Activated naive CD4-positive, alpha-beta T cell treated with Interleukin-2 at 50 U/mL for 16 hours (primary cell): Measurements from ENCODE around the gene PRCP.

ENCODE experiments used
- DNase-seq: peaks from one replicate; pipeline ENCODE4 v3.0.0-alpha.2; 2020

PRCP gene

DNA sequence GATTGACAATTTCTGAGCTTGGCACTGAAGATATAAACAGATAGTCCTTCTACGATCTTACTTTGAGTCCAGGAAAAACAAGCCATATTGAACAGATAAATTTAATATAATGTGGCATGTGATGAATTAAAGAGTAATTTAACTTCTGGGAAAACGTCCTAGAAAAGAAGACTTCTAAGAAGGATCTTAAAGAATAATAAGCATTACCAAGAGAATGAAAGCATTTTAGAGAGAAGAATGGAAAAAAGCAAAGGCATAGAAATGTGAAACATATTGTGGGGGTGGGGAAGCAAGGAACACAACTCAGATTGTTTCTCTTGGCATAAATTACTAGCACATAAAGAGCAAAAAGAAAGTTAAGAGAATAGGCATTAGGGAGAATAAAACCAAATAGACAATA lies 6.7 kb upstream of the PRCP start:
- no peak for DNase-seq

DNA sequence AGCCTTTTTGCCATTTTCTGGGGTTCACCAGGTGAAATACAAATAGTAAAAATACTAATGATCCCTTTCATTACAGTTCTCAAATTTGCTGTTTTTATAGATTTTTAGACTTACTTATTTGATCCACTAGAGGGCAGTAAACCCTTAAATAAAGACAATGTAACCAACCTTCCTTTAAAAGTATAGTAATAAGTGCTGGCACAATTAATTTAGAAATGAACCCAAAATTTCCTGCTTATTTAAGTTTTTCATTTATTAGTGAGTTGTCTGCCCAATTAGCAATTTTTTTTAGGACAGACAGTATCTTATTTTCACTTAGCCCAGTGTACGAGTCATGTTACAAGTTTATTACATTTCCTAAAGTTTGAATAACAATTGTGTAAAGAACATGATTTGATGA lies 6.0 kb upstream of the PRCP start:
- no peak for DNase-seq

DNA sequence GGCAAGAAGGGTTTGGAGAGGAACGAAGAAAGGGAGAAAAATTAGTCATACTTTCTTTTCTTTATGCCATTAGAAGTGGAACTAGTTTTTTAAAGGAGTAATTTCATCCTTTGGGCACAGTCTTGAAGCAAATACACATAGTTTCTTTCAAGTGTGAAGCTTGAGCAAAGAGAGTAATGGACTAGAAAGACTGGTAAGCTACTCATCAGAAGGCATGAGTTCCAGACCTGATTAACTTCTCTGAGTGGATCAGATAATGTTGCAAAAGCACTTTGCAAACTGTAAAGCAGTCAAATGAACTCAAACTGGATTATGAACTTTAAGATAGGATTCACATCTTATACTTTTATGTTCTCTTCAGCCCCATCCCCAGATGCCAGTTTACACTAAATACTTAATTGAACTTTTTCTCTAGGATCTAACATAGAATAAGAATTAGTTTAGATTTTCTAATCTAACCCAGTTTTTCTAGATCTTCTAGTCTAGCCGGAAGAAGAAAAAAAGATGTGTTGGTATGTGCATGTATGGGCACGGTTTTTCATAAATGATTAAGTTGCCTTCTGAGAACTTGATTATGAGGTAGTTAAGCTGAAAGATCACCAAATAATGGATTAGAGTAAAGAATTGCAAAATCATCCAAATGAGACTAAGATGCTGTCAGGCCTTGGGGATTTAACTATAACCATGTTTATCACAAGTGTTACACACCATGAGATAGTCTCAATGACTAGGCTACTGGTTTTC lies 3.8 kb upstream of the PRCP start:
- DNase-seq: no peak

- DNase-seq: no peak
Observed at GRCh38 chr11:82902880-82903279, 2.6 kb upstream of the PRCP start.

GRCh38 chr11:82901922-82902485 lies 1.8 kb upstream of the PRCP start:
- no peak for DNase-seq

DNA sequence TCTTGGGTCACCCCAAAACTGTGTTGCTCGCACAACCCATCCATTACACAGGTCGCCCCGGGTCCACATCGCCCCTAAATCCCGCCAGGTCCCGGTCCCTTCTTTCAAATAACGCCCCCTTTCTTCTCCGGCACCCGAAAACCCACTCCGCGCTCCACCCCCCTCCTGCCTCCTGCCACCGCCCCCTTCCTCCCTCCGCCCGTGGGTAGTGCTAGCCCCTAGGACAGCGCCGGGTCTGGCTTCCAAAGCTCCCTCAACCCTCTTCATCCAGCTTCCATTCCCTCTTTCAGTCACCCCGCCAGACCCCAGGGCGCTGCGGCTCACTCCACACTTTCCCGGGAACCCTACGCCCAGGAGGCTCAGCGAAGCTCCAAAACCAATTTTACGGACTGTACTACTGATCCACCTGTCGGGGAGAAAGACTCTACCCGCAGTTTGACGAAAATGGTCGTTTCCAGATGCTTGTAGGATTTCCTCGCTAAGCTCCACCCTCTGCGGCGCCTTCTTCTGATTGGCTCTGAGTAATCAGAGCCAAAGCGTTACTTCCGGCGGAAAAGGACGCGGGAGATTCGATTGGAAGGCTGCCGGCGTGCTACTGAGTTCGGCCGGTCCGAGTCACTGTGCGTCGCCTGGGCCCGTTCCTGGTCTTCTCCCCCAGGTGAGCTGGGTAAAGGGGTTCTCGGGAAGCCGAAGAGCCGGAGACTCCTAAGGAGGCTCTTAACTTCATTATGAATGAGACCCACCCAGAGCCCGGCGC lies 1.1 kb upstream of the PRCP start, which contains the start of gene DDIAS:
TSS of gene DDIAS (plus strand) at position 572 of the 757 bp plus-strand sequence. CDS start 13,003 bp downstream, outside the sequence.
- DNase-seq: peak; percentile 94

- DNase-seq: no peak
Observed at GRCh38 chr11:82899957-82900276, 313 bp downstream of the PRCP start.

- DNase-seq: no peak
Observed at GRCh38 chr11:82899186-82899820, 927 bp downstream of the PRCP start.

DNA sequence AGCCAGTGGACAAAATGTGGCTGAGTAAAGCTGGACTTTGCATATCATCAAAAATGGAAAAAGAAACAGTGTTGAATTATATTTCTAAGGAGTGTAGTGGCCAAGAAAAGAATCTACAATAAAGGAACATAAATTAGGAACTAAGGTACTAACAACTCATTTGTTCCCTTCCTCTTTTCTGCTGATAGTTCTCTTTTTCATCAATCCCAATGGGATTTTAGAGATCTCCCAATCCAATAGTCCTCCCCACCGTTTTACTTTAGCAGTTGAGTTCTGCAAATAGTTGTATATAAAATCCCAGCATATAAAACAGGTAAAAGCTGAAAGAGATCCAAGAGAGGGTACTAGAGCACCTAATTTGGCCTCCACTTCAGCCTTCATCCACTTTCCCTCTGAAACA lies 2.0 kb downstream of the PRCP start:
- no peak for DNase-seq

DNA sequence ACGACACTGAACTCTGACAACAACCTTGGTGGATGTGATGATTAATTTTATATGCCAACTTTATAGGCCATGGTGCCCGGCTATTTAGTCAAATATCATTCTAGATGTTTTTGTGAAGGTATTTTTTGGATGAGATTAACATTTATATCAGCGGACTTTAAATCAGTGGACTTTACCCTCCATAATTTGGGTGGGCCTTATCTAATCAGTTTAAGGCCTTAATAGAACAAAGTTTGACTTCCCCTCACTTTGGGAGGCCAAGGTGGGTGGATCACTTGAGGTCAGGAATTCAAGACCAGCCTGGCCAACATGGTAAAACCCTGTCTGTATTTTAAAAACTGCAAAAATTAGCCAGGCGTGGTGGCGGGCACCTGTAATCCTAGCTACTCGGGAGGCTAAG lies 4.0 kb downstream of the PRCP start:
- no peak for DNase-seq

GRCh38 chr11:82895437-82896091 lies 4.7 kb downstream of the PRCP start:
- no peak for DNase-seq

DNA sequence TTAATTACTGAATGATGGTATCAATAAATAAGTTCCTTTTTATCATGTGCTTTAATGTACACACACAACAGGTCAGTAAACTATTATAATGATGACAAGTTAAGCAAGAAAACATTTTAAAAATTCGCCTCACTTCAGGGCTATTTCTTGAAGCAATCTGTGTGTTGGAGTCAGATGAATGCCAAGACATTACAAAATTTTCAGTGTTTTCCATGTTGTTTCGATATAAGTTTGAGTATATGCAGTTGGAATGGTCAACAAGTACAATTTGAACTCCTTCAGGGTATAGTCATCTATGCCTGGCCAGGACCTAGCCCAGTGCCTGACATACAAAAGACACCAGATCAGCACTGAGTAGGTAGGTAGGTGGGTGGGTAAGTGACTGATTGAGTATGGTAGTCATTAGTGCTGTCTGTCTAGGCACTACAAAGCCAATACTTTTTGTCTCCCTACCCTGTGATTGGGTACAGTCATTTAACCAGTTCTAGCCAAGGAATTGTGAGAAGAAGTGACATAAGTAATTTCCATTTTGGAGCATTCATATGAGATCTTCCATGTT lies 7.5 kb downstream of the PRCP start:
- DNase-seq: no peak

DNA sequence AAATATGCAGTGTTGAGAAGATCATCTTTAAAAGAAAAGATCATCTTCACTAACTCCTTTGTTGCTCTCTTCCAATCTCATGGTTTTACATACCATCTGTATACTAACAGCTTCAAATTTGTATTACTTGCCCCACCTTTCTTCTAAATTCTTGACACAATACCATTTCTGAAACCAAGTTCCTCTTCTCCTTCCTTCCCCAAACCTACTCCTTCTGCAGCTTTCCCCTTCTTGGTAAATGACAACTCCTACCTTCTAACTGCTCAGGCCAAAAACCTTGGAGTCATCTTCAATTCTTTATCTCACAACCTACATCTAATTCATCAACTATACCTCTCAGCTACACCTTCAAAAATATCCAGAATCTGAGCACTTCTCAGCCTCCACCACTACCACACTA lies 9.3 kb downstream of the PRCP start:
- no peak for DNase-seq

DNA sequence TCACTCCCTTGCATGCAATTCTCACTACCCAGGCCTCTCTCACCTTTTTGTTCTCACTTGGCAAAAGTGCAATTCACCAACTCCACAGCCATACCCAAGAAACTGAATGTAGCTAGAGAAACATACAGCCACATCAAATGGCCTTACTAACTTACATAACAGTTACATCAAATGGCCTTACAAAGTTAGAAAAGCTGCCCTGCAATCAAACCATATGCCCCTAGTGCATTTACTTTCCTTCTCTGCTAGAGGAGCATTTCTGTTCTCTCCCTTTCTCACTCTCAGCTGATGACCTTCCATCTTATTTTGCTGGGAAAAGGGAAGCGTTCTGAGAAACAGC lies 10.3 kb downstream of the PRCP start:
- DNase-seq: no peak

- DNase-seq: no peak
Observed at GRCh38 chr11:82889133-82890001, 10.9 kb downstream of the PRCP start.

DNA sequence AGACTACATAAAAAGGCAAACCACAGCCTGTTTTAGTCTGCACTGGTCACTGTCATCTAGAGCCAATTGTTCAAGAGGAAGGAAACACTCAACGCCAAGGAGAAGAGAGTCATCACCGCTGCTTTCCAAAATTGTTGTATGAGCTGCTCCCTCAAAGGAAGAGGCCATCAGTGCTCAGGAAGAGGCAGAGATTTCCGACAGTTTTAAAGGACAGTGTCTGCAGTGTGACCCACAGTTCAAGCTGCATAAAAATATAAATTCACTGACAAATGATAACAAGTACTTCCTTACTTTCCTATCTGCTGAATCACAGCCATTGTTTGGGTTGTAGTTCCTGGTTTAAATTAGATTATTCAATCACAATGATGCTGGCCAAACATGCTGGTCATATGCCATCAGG lies 16.4 kb downstream of the PRCP start:
- no peak for DNase-seq

GRCh38 chr11:82874646-82875523 lies 25.3 kb downstream of the PRCP start:
- no peak for DNase-seq

GRCh38 chr11:82873919-82874333 lies 26.3 kb downstream of the PRCP start:
- DNase-seq: no peak

DNA sequence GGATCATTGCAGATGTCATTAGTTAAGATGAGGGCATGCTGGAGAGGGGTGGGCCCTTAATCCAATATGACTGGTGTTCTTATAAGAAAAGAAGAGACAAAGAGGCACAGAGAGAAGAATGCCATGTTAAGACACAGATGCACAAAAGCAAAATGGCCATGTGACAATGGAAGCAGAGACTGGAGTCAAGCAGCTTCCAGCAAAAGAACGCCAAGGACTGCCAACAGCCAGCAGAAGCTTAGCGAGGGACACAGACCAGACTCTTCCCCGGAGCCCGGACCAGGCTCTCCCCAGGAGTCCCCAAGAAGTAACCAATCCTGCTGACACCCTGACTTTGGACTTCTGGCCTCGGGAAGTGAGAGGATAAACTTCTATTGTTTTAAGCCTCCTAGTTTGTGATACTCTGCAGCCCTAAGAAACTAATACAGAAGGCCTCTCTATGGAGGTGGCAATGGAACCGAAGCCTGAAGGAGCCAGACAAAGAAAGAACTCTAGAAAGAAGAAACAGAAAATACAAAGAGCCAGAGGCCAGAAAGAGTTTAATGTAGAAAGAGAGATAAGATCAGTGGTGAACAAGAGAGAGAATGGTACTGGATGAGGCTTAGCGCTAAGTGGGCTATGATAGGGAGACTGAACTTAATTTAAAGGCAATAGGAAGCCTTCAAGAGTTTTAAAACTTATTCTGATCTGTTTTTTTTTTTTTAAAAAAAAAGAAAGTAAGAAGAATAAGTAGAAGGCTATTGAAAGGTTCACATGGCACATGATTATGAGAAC lies 27.7 kb downstream of the PRCP start:
- no peak for DNase-seq

DNA sequence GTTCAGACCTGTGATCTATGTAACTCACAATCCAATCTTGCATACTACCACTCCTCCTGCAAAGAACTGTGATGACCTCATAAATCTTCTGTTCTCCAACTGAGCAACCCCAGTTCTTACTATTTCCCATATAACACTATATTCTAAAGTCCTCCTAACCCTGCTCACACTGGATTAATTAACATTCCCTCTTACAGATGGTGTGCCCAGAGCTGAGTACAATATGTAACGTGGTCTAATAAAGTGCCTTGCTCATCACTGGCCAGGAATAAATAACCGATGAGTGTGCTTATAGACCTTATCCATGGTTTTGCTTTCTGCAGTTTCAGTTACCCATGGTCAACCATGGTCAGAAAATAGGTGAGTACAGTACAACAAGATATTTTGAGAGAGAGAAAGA lies 28.6 kb downstream of the PRCP start:
- DNase-seq: no peak
